Measurements from ENCODE around the gene TMC7. TPM values are rescaled to one million over a fixed set of nuclear protein-coding genes. Genes with fewer than 3 reads are reported as not detected.

The TMC7 gene
- polyA plus RNA-seq, 1 of the 3 experiments (the other 2 are of a cell fraction) = 0.66 TPM

DNA sequence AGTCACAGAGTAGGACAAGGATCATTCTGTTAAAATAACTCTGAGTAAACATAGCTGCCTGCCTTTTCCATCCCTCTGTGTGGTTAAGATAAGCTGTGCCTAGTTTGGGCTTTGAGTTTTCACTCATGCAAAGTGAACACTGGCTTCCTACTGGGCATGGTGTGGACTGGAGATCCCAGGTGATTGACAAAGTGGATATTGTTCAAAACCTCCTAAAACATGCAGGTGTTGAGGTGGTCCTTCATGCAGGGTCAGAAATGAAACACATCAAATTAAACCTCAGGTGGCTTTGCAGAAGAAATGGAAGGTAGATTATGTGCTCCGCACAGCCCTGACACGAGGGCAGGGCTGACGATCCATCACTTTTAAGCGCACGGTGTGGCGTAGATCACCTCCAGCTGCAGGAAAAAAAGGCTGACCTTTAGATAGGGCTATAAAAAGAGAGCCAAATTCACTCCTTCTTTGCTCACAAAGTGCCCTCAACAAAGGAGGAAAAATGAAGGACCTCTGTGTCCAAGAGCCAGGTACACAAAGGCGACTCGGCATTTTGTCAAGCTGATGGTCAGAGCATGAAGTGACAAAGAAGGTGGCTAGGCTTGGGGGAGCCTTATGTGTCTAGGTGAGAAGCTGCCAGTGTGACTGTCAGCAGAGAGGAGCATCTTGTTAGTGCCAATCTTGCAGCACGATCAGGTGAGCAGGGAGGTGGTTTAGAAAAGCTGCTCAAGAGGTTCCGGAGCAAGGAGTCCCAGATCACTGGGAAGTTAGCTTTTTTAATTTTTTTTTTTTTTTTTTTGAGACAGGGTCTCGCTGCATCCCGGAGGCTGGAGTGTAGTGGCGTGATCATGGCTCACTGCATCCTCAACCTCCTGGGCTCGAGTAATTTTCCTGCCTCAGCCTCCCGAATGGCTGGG is 110.2 kb downstream of the TMC7 start:
- DNase-seq = no peak
- Histone ChIP-seq H3K4me2 (no peak overlapping the region), H3K4me3 (ENCODE audit: low read depth in 2 of 2, low read length in 1 of 2) (no peak overlapping the region), H2AFZ (ENCODE audit: low read depth) (no peak overlapping the region), H4K20me1 (ENCODE audit: insufficient read depth) (no peaks in the 10 kb centered on the region), H3K27me3 (ENCODE audit: insufficient read depth) (no peaks in the 10 kb centered on the region; the same call in 1 of the 2 replicates), H3K4me1 (ENCODE audit: control insufficient read depth in 1 of 2, insufficient read depth in 2 of 2, low read depth in 1 of 2, low read length in 1 of 2) (no peaks in the 10 kb centered on the region), H3K9ac (no peak overlapping the region), H3K36me3 (replicated peaks in 1 of 2; ENCODE audit: control insufficient read depth in 1 of 2, insufficient read depth in 2 of 2, low read length in 1 of 2) (no peaks in the 10 kb centered on the region), H3K27ac (ENCODE audit: low read depth in 2 of 2, low read length in 1 of 2) (no peak overlapping the region), H3K9me2 (no peaks in the 10 kb centered on the region), H3F3A (replicated peaks; ENCODE audit: insufficient read depth) (no peaks in the 10 kb centered on the region), H3K79me2 (ENCODE audit: insufficient read depth) (no peaks in the 10 kb centered on the region), H3K9me3 (no peaks in the 10 kb centered on the region)
- CTCF ChIA-PET = interaction anchor here (1.2 to 2.8 kb wide), 4 partner anchors 7 to 282 kb away, joined by 4 to 28 read pairs (median 5); no protein-coding TSS in a partner anchor
- POLR2A ChIA-PET = interaction anchor here (0.6 kb wide), 1 partner anchor 43 kb away, joined by 3 read pairs; no protein-coding TSS in a partner anchor
- TF ChIP-seq MEF2A (IDR thresholded peaks at IDR 0.05; ENCODE audit: borderline replicate concordance, low read depth) (no peak), SMC3 (IDR thresholded peaks at IDR 0.05; ENCODE audit: low read depth, low read length) (no peak), JUND (IDR thresholded peaks at IDR 0.05) (no peak), EP300 (IDR thresholded peaks at IDR 0.05; ENCODE audit: borderline replicate concordance in 1 of 2, low read depth in 1 of 2, low read length in 1 of 2) (no peak), FOSL2 (IDR thresholded peaks at IDR 0.05; ENCODE audit: borderline replicate concordance, low read depth) (no peak), TEAD4 (IDR thresholded peaks at IDR 0.05; ENCODE audit: borderline replicate concordance, insufficient read depth) (no peak), NRF1 (IDR thresholded peaks at IDR 0.05; ENCODE audit: low read depth, low read length) (no peak), FOXJ3 (CRISPR knock-in tag; IDR thresholded peaks at IDR 0.05) (no peak), POLR2AphosphoS5 (IDR thresholded peaks at IDR 0.05; ENCODE audit: low read depth, low read length) (no peak), CHD2 (IDR thresholded peaks at IDR 0.05; ENCODE audit: low read length, partially characterized antibody) (no peak), GATA2 (CRISPR knock-in tag; IDR thresholded peaks at IDR 0.05) (no peak), ELF1 (IDR thresholded peaks at IDR 0.05) (no peak), TCF12 (IDR thresholded peaks at IDR 0.05) (no peak)
- TF ChIP-seq, protein P1, sequence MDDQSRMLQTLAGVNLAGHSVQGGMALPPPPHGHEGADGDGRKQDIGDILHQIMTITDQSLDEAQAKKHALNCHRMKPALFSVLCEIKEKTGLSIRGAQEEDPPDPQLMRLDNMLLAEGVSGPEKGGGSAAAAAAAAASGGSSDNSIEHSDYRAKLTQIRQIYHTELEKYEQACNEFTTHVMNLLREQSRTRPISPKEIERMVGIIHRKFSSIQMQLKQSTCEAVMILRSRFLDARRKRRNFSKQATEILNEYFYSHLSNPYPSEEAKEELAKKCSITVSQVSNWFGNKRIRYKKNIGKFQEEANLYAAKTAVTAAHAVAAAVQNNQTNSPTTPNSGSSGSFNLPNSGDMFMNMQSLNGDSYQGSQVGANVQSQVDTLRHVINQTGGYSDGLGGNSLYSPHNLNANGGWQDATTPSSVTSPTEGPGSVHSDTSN (IDR thresholded peaks at IDR 0.05) = no peak
- TF ChIP-seq, protein P2, sequence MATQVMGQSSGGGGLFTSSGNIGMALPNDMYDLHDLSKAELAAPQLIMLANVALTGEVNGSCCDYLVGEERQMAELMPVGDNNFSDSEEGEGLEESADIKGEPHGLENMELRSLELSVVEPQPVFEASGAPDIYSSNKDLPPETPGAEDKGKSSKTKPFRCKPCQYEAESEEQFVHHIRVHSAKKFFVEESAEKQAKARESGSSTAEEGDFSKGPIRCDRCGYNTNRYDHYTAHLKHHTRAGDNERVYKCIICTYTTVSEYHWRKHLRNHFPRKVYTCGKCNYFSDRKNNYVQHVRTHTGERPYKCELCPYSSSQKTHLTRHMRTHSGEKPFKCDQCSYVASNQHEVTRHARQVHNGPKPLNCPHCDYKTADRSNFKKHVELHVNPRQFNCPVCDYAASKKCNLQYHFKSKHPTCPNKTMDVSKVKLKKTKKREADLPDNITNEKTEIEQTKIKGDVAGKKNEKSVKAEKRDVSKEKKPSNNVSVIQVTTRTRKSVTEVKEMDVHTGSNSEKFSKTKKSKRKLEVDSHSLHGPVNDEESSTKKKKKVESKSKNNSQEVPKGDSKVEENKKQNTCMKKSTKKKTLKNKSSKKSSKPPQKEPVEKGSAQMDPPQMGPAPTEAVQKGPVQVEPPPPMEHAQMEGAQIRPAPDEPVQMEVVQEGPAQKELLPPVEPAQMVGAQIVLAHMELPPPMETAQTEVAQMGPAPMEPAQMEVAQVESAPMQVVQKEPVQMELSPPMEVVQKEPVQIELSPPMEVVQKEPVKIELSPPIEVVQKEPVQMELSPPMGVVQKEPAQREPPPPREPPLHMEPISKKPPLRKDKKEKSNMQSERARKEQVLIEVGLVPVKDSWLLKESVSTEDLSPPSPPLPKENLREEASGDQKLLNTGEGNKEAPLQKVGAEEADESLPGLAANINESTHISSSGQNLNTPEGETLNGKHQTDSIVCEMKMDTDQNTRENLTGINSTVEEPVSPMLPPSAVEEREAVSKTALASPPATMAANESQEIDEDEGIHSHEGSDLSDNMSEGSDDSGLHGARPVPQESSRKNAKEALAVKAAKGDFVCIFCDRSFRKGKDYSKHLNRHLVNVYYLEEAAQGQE (IDR thresholded peaks at IDR 0.05; ENCODE audit: low read depth, low read length) = no peak
- 83% methylated on average over 15 of the region's 15 CpGs for WGBS (ENCODE audit: low lambda C conversion rate)

All from SK-N-SH (cell line).